Ovary (tissue), 3 donors: Measurements from ENCODE around the gene PHC2.

Source experiments
- EP300 ChIP-seq: sonication (generic); formaldehyde crosslinking; IDR thresholded peaks from one replicate; pipeline ENCODE4 v1.6.1; 2017; ENCODE audit warnings: antibody characterized with exemption
- TF ChIP-seq, protein P1 (sequence below), 3 donors: fragments of 450-650 bp in 2 of 3; fragments of 200-600 bp in 1 of 3; IDR thresholded peaks; one replicate each; pipeline versions ENCODE4 v1.5.1 to v1.8.0; 2016 to 2022; ENCODE audit warnings: antibody characterized with exemption in 3 of 3, mild to moderate bottlenecking in 1 of 3
- donor health status: DM: no; HTN: no; CAD: no.

DNA sequence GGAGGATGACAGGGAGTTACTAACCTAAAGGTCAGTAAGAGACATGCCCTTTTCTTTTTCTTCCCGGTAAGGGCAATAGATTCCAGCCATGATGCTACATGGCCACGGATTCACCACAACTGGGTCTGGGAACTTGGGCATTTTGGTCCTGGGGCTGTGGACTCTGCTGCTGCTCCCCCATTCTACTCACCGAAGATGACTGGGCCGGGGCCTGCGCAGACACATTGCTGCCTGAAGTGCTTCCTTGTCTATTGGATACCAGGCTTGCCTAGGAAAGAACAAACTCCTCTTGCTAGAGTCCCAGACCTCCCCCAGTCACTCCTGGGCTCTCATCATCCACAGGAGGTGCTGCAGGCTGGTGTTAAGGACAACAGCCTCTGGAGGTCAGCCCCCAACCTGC is 60.1 kb downstream of the PHC2 start:
- no peak for TF ChIP-seq EP300
- TF ChIP-seq, protein P1, sequence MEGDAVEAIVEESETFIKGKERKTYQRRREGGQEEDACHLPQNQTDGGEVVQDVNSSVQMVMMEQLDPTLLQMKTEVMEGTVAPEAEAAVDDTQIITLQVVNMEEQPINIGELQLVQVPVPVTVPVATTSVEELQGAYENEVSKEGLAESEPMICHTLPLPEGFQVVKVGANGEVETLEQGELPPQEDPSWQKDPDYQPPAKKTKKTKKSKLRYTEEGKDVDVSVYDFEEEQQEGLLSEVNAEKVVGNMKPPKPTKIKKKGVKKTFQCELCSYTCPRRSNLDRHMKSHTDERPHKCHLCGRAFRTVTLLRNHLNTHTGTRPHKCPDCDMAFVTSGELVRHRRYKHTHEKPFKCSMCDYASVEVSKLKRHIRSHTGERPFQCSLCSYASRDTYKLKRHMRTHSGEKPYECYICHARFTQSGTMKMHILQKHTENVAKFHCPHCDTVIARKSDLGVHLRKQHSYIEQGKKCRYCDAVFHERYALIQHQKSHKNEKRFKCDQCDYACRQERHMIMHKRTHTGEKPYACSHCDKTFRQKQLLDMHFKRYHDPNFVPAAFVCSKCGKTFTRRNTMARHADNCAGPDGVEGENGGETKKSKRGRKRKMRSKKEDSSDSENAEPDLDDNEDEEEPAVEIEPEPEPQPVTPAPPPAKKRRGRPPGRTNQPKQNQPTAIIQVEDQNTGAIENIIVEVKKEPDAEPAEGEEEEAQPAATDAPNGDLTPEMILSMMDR (IDR thresholded peaks at IDR 0.05), result no peak
